Effector memory CD8-positive, alpha-beta T cell (primary cell): Measurements from ENCODE around the gene SCLY.

Experiments used
- ATAC-seq: fragments of 150-1000 bp; cut with Tn5 transposase; replicated peaks from 2 replicates; pipeline ENCODE4 v1.10.0; 2021; ENCODE audit warnings: mild to moderate bottlenecking, moderate library complexity
- DNase-seq, 3 experiments: peaks; one replicate each; pipeline ENCODE4 v3.0.0; 2021
- H3K27ac Mint-ChIP-seq, 2 donors: one replicate each; pipeline ENCODE4 v1.8.0; 2022; ENCODE audit warnings: mild to moderate bottlenecking in 2 of 2, mixed read lengths in 2 of 2, moderate library complexity in 2 of 2
- H3K27me3 Mint-ChIP-seq, 2 donors: one replicate each; pipeline ENCODE4 v1.8.0; 2022; ENCODE audit warnings: mixed read lengths in 2 of 2
- H3K36me3 Mint-ChIP-seq: one replicate; pipeline ENCODE4 v1.8.0; 2022; ENCODE audit warnings: mild to moderate bottlenecking, moderate library complexity, mixed read lengths; ENCODE audit not compliant: insufficient read depth
- H3K4me1 Mint-ChIP-seq, 2 donors: one replicate each; pipeline ENCODE4 v1.8.0; 2022; ENCODE audit warnings: low read depth in 2 of 2, mixed read lengths in 2 of 2
- H3K4me3 Mint-ChIP-seq, 2 donors: one replicate each; pipeline ENCODE4 v1.8.0; 2022; ENCODE audit warnings: mild to moderate bottlenecking in 2 of 2, mixed read lengths in 2 of 2, moderate library complexity in 2 of 2
- H3K9me3 Mint-ChIP-seq, 2 donors: one replicate each; pipeline ENCODE4 v1.8.0; 2022; ENCODE audit warnings: mixed read lengths in 2 of 2

The SCLY gene

GRCh38 chr2:238067939-238068338, 7.1 kb downstream of the SCLY start:
- Mint-ChIP-seq H3K4me3 (peak overlapping the region in 1 of 2 donors; percentile 31), H3K36me3 (peaks cover 23% of the 10 kb centered on the region), H3K27me3 (no peaks in the 10 kb centered on the region), H3K9me3 (no peaks in the 10 kb centered on the region), H3K4me1 (peaks cover 25 to 29% of the 10 kb centered on the region in 2 donors), H3K27ac (peak overlapping the region in 1 of 2 donors; percentile 77)
- ATAC-seq: no peak
- no peak for DNase-seq

GRCh38 chr2:238069021-238069709, 8.4 kb downstream of the SCLY start:
- peak; percentile 70 for ATAC-seq
- peak overlapping the region; percentile 59 to 91 for H3K27ac Mint-ChIP-seq
- peaks cover 22 to 27% of the 10 kb centered on the region in 2 donors for H3K4me1 Mint-ChIP-seq
- no peak for DNase-seq
- no peaks in the 10 kb centered on the region for H3K9me3 Mint-ChIP-seq
- peak overlapping the region; percentile 41 to 57 for H3K4me3 Mint-ChIP-seq
- peaks cover 23% of the 10 kb centered on the region for H3K36me3 Mint-ChIP-seq
- H3K27me3 Mint-ChIP-seq: no peaks in the 10 kb centered on the region

- peaks cover 28% of the 10 kb centered on the region for H3K36me3 Mint-ChIP-seq
Observed at GRCh38 chr2:238069877-238070276, 9.1 kb downstream of the SCLY start.

GRCh38 chr2:238075397-238075796, 14.6 kb downstream of the SCLY start:
- no peak overlapping the region for H3K4me3 Mint-ChIP-seq
- DNase-seq: no peak
- no peaks in the 10 kb centered on the region for H3K27me3 Mint-ChIP-seq
- peak overlapping the region in 1 of 2 donors; percentile 15 for H3K27ac Mint-ChIP-seq
- no peaks in the 10 kb centered on the region for H3K9me3 Mint-ChIP-seq
- H3K36me3 Mint-ChIP-seq: peaks cover 24% of the 10 kb centered on the region
- H3K4me1 Mint-ChIP-seq: peaks cover 2 to 8% of the 10 kb centered on the region in 2 donors
- ATAC-seq: no peak

More at GRCh38 chr2:238069877-238070276, 9.1 kb downstream of the SCLY start:
- H3K4me1 Mint-ChIP-seq: peaks cover 21 to 24% of the 10 kb centered on the region in 2 donors
- no peaks in the 10 kb centered on the region for H3K9me3 Mint-ChIP-seq
- no peak for ATAC-seq
- peak overlapping the region; percentile 59 to 91 for H3K27ac Mint-ChIP-seq
- no peak for DNase-seq
- H3K4me3 Mint-ChIP-seq: peak overlapping the region; percentile 41 to 57
- no peaks in the 10 kb centered on the region for H3K27me3 Mint-ChIP-seq

- Mint-ChIP-seq H3K9me3 (no peaks in the 10 kb centered on the region), H3K4me1 (peaks cover 0 to 8% of the 10 kb centered on the region in 2 donors), H3K27ac (no peak overlapping the region), H3K36me3 (peaks cover 26% of the 10 kb centered on the region), H3K27me3 (no peaks in the 10 kb centered on the region), H3K4me3 (no peak overlapping the region)
- DNase-seq (no peak), ATAC-seq (no peak)
Observed at GRCh38 chr2:238077292-238077691, 16.5 kb downstream of the SCLY start.

GRCh38 chr2:238079874-238080327, 19.1 kb downstream of the SCLY start:
- ATAC-seq: no peak
- H3K9me3 Mint-ChIP-seq: no peaks in the 10 kb centered on the region
- no peak for DNase-seq
- peaks cover 40% of the 10 kb centered on the region for H3K36me3 Mint-ChIP-seq
- peaks cover 0 to 6% of the 10 kb centered on the region in 2 donors for H3K4me1 Mint-ChIP-seq
- H3K4me3 Mint-ChIP-seq: no peak overlapping the region
- no peak overlapping the region for H3K27ac Mint-ChIP-seq
- no peaks in the 10 kb centered on the region for H3K27me3 Mint-ChIP-seq

GRCh38 chr2:238080518-238080917, 19.7 kb downstream of the SCLY start:
- no peak overlapping the region for H3K4me3 Mint-ChIP-seq
- ATAC-seq: no peak
- no peaks in the 10 kb centered on the region for H3K4me1 Mint-ChIP-seq
- H3K27me3 Mint-ChIP-seq: no peaks in the 10 kb centered on the region
- no peak overlapping the region for H3K27ac Mint-ChIP-seq
- no peak for DNase-seq
- peaks cover 46% of the 10 kb centered on the region for H3K36me3 Mint-ChIP-seq
- no peaks in the 10 kb centered on the region for H3K9me3 Mint-ChIP-seq

GRCh38 chr2:238081150-238081549, 20.3 kb downstream of the SCLY start:
- H3K36me3 Mint-ChIP-seq: peaks cover 50% of the 10 kb centered on the region
- H3K4me3 Mint-ChIP-seq: no peak overlapping the region
- H3K9me3 Mint-ChIP-seq: no peaks in the 10 kb centered on the region
- no peak overlapping the region for H3K27ac Mint-ChIP-seq
- no peak for ATAC-seq
- no peaks in the 10 kb centered on the region for H3K27me3 Mint-ChIP-seq
- DNase-seq: no peak
- H3K4me1 Mint-ChIP-seq: no peaks in the 10 kb centered on the region

GRCh38 chr2:238081561-238081960, 20.8 kb downstream of the SCLY start:
- H3K9me3 Mint-ChIP-seq: no peaks in the 10 kb centered on the region
- no peaks in the 10 kb centered on the region for H3K4me1 Mint-ChIP-seq
- peaks cover 50% of the 10 kb centered on the region for H3K36me3 Mint-ChIP-seq
- no peak overlapping the region for H3K4me3 Mint-ChIP-seq
- no peaks in the 10 kb centered on the region for H3K27me3 Mint-ChIP-seq
- ATAC-seq (no peak), DNase-seq (no peak)
- no peak overlapping the region for H3K27ac Mint-ChIP-seq

- no peaks in the 10 kb centered on the region for H3K27me3 Mint-ChIP-seq
- ATAC-seq (no peak), DNase-seq (no peak)
- H3K9me3 Mint-ChIP-seq: no peaks in the 10 kb centered on the region
- peaks cover 0 to 2% of the 10 kb centered on the region in 2 donors for H3K4me1 Mint-ChIP-seq
- H3K27ac Mint-ChIP-seq: no peak overlapping the region
- H3K36me3 Mint-ChIP-seq: peaks cover 46% of the 10 kb centered on the region
- H3K4me3 Mint-ChIP-seq: no peak overlapping the region
Observed at GRCh38 chr2:238082151-238082550, 21.4 kb downstream of the SCLY start.

GRCh38 chr2:238082827-238083226, 22.0 kb downstream of the SCLY start:
- H3K9me3 Mint-ChIP-seq: no peaks in the 10 kb centered on the region
- H3K4me3 Mint-ChIP-seq: no peak overlapping the region
- ATAC-seq: no peak
- H3K4me1 Mint-ChIP-seq: peaks cover 0 to 3% of the 10 kb centered on the region in 2 donors
- H3K36me3 Mint-ChIP-seq: peaks cover 44% of the 10 kb centered on the region
- H3K27ac Mint-ChIP-seq: no peak overlapping the region
- no peaks in the 10 kb centered on the region for H3K27me3 Mint-ChIP-seq
- DNase-seq: no peak

GRCh38 chr2:238083919-238084318, 23.1 kb downstream of the SCLY start:
- no peak for DNase-seq
- Mint-ChIP-seq H3K9me3 (no peaks in the 10 kb centered on the region), H3K27me3 (no peaks in the 10 kb centered on the region), H3K4me3 (no peak overlapping the region), H3K27ac (no peak overlapping the region), H3K36me3 (peaks cover 38% of the 10 kb centered on the region), H3K4me1 (peaks cover 0 to 3% of the 10 kb centered on the region in 2 donors)
- ATAC-seq: no peak

- Mint-ChIP-seq H3K36me3 (peaks cover 36% of the 10 kb centered on the region), H3K4me1 (peaks cover 0 to 3% of the 10 kb centered on the region in 2 donors)
Observed at GRCh38 chr2:238084761-238085160, 24.0 kb downstream of the SCLY start.

GRCh38 chr2:238085899-238086298, 25.1 kb downstream of the SCLY start:
- H3K9me3 Mint-ChIP-seq: no peaks in the 10 kb centered on the region
- H3K36me3 Mint-ChIP-seq: peaks cover 33% of the 10 kb centered on the region
- no peak for ATAC-seq
- no peak overlapping the region for H3K4me3 Mint-ChIP-seq
- no peak for DNase-seq
- H3K27me3 Mint-ChIP-seq: no peaks in the 10 kb centered on the region
- no peak overlapping the region for H3K27ac Mint-ChIP-seq
- peaks cover 0 to 3% of the 10 kb centered on the region in 2 donors for H3K4me1 Mint-ChIP-seq

More at GRCh38 chr2:238084761-238085160, 24.0 kb downstream of the SCLY start:
- Mint-ChIP-seq H3K27me3 (no peaks in the 10 kb centered on the region), H3K4me3 (no peak overlapping the region), H3K9me3 (no peaks in the 10 kb centered on the region), H3K27ac (no peak overlapping the region)
- DNase-seq: no peak
- ATAC-seq: no peak
